IPS DF 19.7 (cell line): ENCODE results near the gene CASZ1.

Experiments used
- DNase-seq: peaks from one replicate; pipeline ENCODE4 v3.0.0-alpha.2; 2013; ENCODE audit warnings: low read depth, low spot score

Gene CASZ1

GRCh38 chr1:10793129-10793651 lies 3.3 kb downstream of the CASZ1 start:
- no peak for DNase-seq

DNA sequence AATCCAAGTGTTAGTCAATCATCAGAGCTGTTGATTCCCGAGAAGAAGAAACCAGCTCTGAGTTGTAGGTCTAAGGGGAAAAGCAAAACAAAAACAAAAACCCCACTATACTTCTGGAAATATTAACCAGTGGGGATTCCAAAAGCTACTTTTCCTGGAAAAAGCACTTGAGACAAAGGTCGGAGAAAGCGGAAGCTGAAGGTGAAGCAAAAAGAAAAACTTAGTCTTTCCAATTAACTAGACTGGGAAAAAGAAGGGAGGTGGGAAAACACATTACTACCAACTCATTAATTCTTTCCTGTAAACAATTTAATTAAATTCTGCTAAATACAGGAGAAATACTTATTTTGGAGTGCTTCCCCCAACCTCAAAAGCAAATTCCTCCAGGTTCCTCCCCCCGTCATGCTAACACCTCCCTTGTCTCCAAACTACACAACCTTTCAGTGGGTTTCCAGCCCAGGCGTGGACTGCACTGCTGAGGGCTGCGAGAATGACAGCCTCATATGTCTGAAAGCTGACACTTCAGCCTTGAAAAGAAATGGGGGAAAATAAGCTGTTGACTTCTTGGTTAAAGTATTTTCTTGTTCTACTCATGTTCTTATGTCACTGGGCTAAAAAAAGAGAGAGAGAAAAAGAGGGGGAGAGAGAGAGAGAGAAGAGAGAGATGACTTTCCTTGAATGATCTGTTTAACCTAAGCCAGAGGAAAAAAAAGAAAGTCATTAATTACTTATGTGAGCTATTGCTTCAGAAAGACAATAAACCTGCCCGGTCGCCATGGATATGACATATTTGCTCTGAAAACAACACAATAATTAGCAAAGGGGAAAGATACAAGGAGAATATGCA lies 5.1 kb downstream of the CASZ1 start:
- DNase-seq: no peak

DNA sequence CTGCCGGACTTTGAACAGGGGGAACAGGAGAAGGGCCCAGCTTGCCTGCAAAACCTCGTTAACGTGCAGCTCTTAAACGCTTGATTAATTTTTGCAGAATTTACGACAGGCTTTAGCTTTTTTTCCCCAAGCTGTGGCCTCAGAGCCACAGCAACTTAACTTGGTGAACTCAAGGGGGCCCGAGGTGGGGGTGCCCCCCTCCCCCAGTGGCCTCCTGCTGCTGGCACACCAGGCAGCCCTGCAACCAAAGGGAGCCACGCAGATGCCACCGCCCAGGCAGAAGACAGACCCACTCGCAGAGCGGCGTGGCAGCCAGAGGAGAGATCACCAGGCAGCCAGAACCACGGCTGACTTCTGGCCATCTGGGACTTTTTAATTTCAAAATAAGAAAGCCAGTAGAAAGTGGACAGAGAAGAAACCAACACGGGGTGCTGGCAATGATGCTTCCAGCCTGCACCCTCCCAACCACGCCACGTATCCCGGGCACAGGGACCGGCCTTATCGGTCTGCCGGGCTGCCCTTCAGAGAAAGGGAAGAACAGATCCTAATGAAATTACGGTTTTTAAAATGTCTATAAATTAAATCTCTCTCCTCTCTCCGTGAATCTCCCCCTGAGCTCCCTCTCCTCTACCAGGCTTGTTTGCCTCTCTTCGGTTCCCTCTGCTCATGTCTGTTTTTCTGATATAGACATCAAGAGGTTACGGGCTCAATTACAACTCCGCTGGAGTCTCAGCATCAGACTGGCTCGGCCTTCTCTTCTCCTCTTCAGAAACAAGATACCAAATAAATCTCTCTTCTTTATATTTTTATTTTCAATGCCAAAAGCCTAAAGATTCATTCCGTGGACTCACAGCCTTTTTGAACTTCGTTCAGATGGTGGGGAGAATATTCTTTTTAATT lies 6.4 kb downstream of the CASZ1 start:
- DNase-seq: no peak

- no peak for DNase-seq
Measured at GRCh38 chr1:10789047-10789791, 7.2 kb downstream of the CASZ1 start.

GRCh38 chr1:10788592-10789006 lies 7.8 kb downstream of the CASZ1 start:
- no peak for DNase-seq

GRCh38 chr1:10787286-10787685 lies 9.2 kb downstream of the CASZ1 start:
- DNase-seq: no peak

- DNase-seq: no peak
Measured at GRCh38 chr1:10785728-10786638, 10.5 kb downstream of the CASZ1 start.

- no peak for DNase-seq
Measured at GRCh38 chr1:10784998-10785727, 11.3 kb downstream of the CASZ1 start.

- DNase-seq: no peak
Measured at GRCh38 chr1:10782491-10783244, 13.8 kb downstream of the CASZ1 start.

DNA sequence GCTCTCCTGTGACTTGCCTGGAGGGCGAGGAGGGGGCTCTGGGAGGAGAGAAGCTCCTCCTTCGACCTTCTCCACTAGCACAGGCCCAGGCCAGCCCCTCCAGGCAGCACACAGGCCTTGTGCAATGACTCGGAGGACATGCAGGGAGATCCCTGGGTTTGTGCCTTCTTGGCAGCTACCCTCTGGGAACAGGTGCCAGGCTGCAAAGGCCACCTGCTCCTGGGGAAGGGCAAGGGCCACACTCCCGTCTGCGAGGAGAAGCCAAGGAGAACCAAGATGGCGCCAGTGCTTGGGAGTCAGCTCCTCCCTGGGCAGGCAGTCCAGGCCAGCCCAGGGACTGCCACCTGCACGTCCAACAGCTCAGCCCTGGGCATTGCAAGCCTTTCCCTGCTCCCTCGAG lies 15.3 kb downstream of the CASZ1 start:
- no peak for DNase-seq

DNA sequence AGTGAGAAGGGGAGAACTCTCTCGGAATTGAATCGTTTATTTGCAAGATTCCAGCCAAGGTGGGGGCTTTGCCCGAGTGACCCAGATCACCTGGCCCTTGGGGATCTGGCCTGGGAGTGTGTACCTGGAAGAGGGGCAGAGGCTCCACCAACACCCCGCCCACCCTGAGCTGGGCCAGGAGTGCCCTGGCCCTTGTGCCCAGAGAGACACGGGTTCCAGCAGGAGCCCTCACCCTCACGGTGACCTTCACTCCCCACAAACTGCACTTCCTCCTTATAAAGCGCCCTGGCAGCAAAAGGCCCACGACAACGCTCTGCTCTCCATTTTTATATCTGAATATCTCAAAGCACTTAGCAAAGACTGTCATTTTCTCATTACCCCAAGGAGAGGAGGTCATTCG lies 16.6 kb downstream of the CASZ1 start:
- no peak for DNase-seq

DNA sequence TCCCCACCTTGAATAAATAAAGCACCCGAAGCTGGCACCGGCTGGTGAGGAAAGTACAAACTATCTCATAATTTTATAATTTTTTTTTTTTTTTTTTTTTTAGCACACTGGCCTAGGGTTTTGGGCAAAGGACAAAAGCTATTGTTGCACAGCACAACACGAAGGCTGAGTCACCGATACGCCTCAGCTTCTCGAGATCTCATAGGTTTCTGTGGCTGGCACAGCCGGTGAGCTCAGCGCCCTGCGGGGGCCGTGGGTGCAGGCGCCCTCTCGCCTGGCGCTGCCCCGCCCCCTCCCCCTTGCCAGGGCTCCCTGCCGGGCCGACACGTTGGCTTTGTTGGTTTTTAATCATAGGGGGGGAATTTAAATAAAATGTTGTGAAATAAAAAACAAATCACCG lies 17.2 kb downstream of the CASZ1 start:
- DNase-seq: no peak

DNA sequence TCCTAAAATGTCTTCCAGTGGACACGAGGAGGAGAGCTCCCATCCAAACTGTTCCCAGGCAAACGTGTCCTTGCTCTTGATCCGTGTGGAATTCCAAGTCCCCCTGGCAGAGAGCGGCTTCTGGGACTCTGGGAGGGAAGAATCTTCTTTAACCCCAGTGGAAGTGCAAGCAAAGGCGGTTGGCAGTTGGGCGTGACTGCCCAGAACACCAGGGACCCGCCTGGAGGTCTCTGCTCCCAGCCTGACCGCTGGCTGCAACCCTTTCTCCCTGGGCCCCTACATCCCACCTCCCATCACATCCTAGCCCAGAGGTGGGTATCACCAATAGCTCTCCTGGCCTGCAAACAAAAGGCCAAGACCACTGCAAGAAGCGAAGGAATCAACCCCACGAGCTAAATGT lies 17.8 kb downstream of the CASZ1 start:
- DNase-seq: no peak

DNA sequence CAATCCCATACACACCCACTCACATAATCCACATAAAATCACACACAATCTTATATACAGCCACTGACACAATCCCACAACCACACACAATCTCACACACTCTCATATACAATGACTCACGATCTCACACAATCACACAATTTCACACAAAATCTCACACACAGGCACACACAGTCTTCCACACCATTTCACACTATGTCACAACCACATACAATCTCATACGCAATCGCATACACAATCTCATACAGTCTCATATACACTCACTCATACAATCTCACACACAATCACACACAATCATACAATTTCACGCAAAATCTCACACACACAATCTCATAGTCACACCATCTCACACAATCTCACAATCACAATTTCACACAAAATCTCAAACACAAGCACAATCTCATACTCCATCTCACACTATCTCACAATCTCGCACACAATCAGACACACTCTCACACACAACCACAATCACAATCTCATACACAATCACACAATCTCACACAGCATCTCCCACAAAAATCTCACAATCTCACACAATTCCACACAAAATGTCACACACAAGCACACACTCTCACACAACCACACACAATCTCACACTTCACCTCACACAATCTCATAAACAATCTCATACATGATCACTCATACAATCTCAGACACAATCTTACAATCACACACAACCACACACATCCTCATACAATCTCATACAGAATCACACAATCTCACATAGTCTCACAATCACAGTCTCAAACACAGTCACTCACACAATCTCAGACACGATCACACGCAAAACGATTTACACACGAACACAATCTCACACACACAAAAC lies 18.5 kb downstream of the CASZ1 start:
- DNase-seq: no peak

GRCh38 chr1:10776190-10776905 lies 20.1 kb downstream of the CASZ1 start:
- no peak for DNase-seq

DNA sequence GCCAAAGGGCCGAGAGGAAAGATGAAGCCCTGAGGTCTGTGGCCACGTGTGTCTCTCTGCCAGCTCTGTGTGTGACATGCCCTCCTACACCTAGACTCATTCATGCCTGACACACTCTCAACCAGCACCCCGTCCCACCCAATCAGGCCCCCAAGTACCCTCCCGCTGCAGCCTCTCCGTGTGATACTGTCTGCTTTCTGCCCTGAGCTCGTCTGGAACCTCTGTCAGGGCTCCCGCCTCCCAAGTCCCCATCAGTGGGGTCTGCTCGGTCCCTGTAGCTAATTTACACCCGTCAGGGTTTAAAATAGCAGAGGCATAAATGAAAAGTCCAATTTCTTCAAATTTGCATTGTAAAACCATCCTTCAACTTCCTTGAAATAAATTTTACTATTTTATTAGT lies 20.7 kb downstream of the CASZ1 start:
- DNase-seq: no peak

- DNase-seq: no peak
Measured at GRCh38 chr1:10774615-10775310, 21.7 kb downstream of the CASZ1 start.
